Fibroblast of pulmonary artery (primary cell): ENCODE measurements around the gene BRD3OS.
A peak's percentile ranks its signal among the peaks of the same experiment; 100 is the strongest.

Source experiments
- DNase-seq: peaks from one replicate; pipeline ENCODE4 v3.0.0-alpha.2; 2010; ENCODE audit warnings: low read depth
- H3K4me3 ChIP-seq: replicated peaks from 2 replicates; pipeline ENCODE4 v1.5.1; 2011; ENCODE audit warnings: low read depth, mild to moderate bottlenecking, control low read depth, low read length, moderate library complexity
- TF ChIP-seq, protein P1 (sequence below): IDR thresholded peaks from 2 replicates; pipeline ENCODE4 v1.5.1; 2011; ENCODE audit warnings: mild to moderate bottlenecking, control low read depth, low read length, inconsistent platforms; ENCODE audit errors: missing control alignments

BRD3OS gene

GRCh38 chr9:133994353-133995011 is 30.8 kb upstream of the BRD3OS start:
- TF ChIP-seq, protein P1, sequence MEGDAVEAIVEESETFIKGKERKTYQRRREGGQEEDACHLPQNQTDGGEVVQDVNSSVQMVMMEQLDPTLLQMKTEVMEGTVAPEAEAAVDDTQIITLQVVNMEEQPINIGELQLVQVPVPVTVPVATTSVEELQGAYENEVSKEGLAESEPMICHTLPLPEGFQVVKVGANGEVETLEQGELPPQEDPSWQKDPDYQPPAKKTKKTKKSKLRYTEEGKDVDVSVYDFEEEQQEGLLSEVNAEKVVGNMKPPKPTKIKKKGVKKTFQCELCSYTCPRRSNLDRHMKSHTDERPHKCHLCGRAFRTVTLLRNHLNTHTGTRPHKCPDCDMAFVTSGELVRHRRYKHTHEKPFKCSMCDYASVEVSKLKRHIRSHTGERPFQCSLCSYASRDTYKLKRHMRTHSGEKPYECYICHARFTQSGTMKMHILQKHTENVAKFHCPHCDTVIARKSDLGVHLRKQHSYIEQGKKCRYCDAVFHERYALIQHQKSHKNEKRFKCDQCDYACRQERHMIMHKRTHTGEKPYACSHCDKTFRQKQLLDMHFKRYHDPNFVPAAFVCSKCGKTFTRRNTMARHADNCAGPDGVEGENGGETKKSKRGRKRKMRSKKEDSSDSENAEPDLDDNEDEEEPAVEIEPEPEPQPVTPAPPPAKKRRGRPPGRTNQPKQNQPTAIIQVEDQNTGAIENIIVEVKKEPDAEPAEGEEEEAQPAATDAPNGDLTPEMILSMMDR = peak; percentile 96
- DNase-seq = peak; percentile 71
- no peak overlapping the region for H3K4me3 ChIP-seq

- TF ChIP-seq, protein P1 = peak; percentile 6
- no peak overlapping the region for H3K4me3 ChIP-seq
Observed at GRCh38 chr9:133995012-133995896, 30.0 kb upstream of the BRD3OS start.

DNA sequence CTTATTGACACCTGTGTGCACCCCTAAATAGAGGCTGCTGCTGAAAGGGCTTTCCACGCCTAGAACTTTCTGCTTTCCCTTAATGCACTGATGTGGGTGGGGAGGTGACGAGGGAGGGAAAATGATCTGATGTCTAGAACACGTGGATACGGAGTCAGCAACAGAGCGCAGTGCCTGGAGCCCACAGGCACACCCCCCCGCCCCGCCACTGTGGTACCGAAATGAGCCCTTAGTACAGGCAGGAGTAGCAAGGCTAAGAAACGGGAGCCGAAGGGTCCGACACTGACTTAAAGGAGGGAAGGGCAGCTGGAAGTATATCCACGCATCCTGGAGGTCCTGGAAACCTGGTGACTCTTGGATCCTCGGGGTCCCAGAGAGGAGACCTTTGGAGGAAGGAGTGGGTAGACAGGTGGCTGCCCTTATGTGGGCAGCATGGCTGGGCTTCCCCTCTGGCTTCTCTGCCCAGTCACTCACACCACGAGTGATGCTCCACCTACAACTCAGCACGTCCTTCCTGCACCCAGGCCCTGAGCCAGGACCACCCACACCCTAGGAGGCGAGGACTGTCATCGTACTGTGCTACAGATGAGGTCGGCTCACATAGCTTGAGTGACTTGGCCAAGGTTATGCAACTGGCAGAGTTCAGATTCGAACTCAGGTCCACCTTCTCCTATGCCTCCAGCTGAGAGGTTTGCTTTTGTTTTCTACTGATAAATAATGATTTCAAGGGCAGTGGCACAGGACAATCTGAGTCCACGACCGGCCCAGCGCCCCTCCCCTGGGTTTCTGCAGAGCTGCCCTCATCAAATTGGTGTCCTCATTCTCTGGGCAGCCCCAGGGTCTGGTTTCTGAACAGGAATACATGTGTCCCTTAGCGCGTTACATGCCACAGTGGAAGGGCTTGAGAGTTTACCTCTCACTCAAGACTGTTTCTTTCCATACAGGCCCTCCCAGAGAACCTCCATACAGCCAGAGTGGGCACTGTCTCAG is 28.5 kb upstream of the BRD3OS start:
- no peak for DNase-seq
- TF ChIP-seq, protein P1 = no peak
- no peak overlapping the region for H3K4me3 ChIP-seq

More at GRCh38 chr9:133995012-133995896, 30.0 kb upstream of the BRD3OS start:
- DNase-seq = no peak

GRCh38 chr9:133997584-133997983 is 27.7 kb upstream of the BRD3OS start:
- DNase-seq = no peak
- no peak overlapping the region for H3K4me3 ChIP-seq
- TF ChIP-seq, protein P1 = no peak

GRCh38 chr9:133998915-133999595 is 26.2 kb upstream of the BRD3OS start:
- TF ChIP-seq, protein P1 = no peak
- peak; percentile 34 for DNase-seq

GRCh38 chr9:133999851-134000265 is 25.4 kb upstream of the BRD3OS start:
- DNase-seq = no peak
- no peak overlapping the region for H3K4me3 ChIP-seq
- TF ChIP-seq, protein P1 = no peak

More at GRCh38 chr9:133998915-133999595, 26.2 kb upstream of the BRD3OS start:
- no peak overlapping the region for H3K4me3 ChIP-seq
